H9 (cell line): ENCODE data around the gene MCEMP1. TPM values are rescaled to one million over a fixed set of nuclear protein-coding genes. Genes with fewer than 3 reads are reported as not detected.
A peak's percentile ranks its signal among the peaks of the same experiment; 100 is the strongest.

Source experiments
- DNase-seq: peaks from one replicate; pipeline ENCODE4 v3.0.0-alpha.2; 2017
- H2AFZ ChIP-seq: one replicate; pipeline ENCODE4 v1.6.1; 2013; ENCODE audit warnings: mild to moderate bottlenecking, low read length, control low read depth, moderate library complexity
- H2AK5ac ChIP-seq: 2 replicates; pipeline ENCODE4 v1.6.1; 2013; ENCODE audit warnings: low read length, control low read depth, mixed read lengths; ENCODE audit not compliant: insufficient read length
- H2BK120ac ChIP-seq: one replicate; pipeline ENCODE4 v1.6.1; 2013; ENCODE audit warnings: low read depth, mild to moderate bottlenecking, low read length, control low read depth, inconsistent platforms; ENCODE audit not compliant: poor library complexity, severe bottlenecking
- H2BK12ac ChIP-seq: 2 replicates; pipeline ENCODE4 v1.6.1; 2013; ENCODE audit warnings: low read length, control low read depth, mixed read lengths, low read depth; ENCODE audit not compliant: insufficient read length
- H2BK15ac ChIP-seq: 2 replicates; pipeline ENCODE4 v1.6.1; 2013; ENCODE audit warnings: low read depth, low read length, control low read depth
- H2BK20ac ChIP-seq: one replicate; pipeline ENCODE4 v1.6.1; 2013; ENCODE audit warnings: low read depth, mild to moderate bottlenecking, low read length, control low read depth, inconsistent platforms; ENCODE audit not compliant: poor library complexity, severe bottlenecking
- H2BK5ac ChIP-seq: 2 replicates; pipeline ENCODE4 v1.6.1; 2013; ENCODE audit warnings: low read length, control low read depth, mixed read lengths; ENCODE audit not compliant: insufficient read length
- H3K14ac ChIP-seq: 2 replicates; pipeline ENCODE4 v1.6.1; 2013; ENCODE audit warnings: low read length, control low read depth; ENCODE audit not compliant: insufficient read depth
- H3K18ac ChIP-seq: 2 replicates; pipeline ENCODE4 v1.6.1; 2013; ENCODE audit warnings: low read depth, mild to moderate bottlenecking, mixed read lengths, low read length, control low read depth; ENCODE audit not compliant: insufficient read length
- H3K23ac ChIP-seq: 2 replicates; pipeline ENCODE4 v1.6.1; 2013; ENCODE audit warnings: low read length, control low read depth, mixed read lengths, low read depth; ENCODE audit not compliant: insufficient read length
- H3K23me2 ChIP-seq: 2 replicates; pipeline ENCODE4 v1.6.1; 2013; ENCODE audit warnings: low read depth, mild to moderate bottlenecking, mixed read lengths, low read length, control low read depth; ENCODE audit not compliant: insufficient read length, poor library complexity, severe bottlenecking
- H3K27ac ChIP-seq: 2 replicates; pipeline ENCODE4 v1.5.1; 2013; ENCODE audit warnings: low read length, control low read depth, mixed read lengths, low read depth; ENCODE audit not compliant: insufficient read length
- H3K27me3 ChIP-seq: 2 replicates; pipeline ENCODE4 v1.6.1; 2013; ENCODE audit warnings: low read length, control low read depth, inconsistent platforms; ENCODE audit not compliant: insufficient read depth
- H3K4ac ChIP-seq: 2 replicates; pipeline ENCODE4 v1.6.1; 2013; ENCODE audit warnings: low read depth, mild to moderate bottlenecking, control low read depth, inconsistent platforms, low read length, moderate library complexity
- H3K4me1 ChIP-seq: 2 replicates; pipeline ENCODE4 v1.6.1; 2013; ENCODE audit warnings: low read length, control low read depth, inconsistent platforms; ENCODE audit not compliant: insufficient read depth
- H3K4me2 ChIP-seq: 2 replicates; pipeline ENCODE4 v1.6.1; 2013; ENCODE audit warnings: low read length, control low read depth, mixed read lengths; ENCODE audit not compliant: insufficient read length, insufficient read depth
- H3K56ac ChIP-seq: 2 replicates; pipeline ENCODE4 v1.6.1; 2013; ENCODE audit warnings: low read depth, mild to moderate bottlenecking, mixed read lengths, low read length, control low read depth; ENCODE audit not compliant: insufficient read length
- H3K79me1 ChIP-seq: 2 replicates; pipeline ENCODE4 v1.6.1; 2013; ENCODE audit warnings: low read depth, mild to moderate bottlenecking, moderate library complexity, low read length, control low read depth, inconsistent platforms; ENCODE audit not compliant: insufficient read depth, poor library complexity, severe bottlenecking
- H3K79me2 ChIP-seq: 2 replicates; pipeline ENCODE4 v1.6.1; 2013; ENCODE audit warnings: low read length, control low read depth, inconsistent platforms; ENCODE audit not compliant: insufficient read depth
- H3K9ac ChIP-seq: 2 replicates; pipeline ENCODE4 v1.6.1; 2013; ENCODE audit warnings: low read length, control low read depth, mixed read lengths; ENCODE audit not compliant: insufficient read length; ENCODE audit errors: extremely low read depth
- H3K9me3 ChIP-seq: one replicate; pipeline ENCODE4 v1.6.1; 2013; ENCODE audit warnings: low read depth, low read length, inconsistent platforms; ENCODE audit not compliant: control insufficient read depth
- H3T11ph ChIP-seq: one replicate; pipeline ENCODE4 v1.6.1; 2013; ENCODE audit warnings: mild to moderate bottlenecking, low read length, control low read depth, inconsistent platforms
- H4K20me1 ChIP-seq: one replicate; pipeline ENCODE4 v1.6.1; 2013; ENCODE audit not compliant: control insufficient read depth, insufficient read length, insufficient read depth
- H4K5ac ChIP-seq: 2 replicates; pipeline ENCODE4 v1.6.1; 2013; ENCODE audit warnings: low read depth, mild to moderate bottlenecking, mixed read lengths, low read length, control low read depth; ENCODE audit not compliant: insufficient read length
- H4K8ac ChIP-seq: replicated peaks from 2 replicates; pipeline ENCODE4 v1.6.1; 2013; ENCODE audit warnings: low read length, control low read depth, mixed read lengths, low read depth; ENCODE audit not compliant: insufficient read length
- H4K91ac ChIP-seq: 2 replicates; pipeline ENCODE4 v1.6.1; 2013; ENCODE audit warnings: low read depth, mild to moderate bottlenecking, moderate library complexity, mixed read lengths, low read length, control low read depth; ENCODE audit not compliant: insufficient read length
- H3K27ac Mint-ChIP-seq, 3 experiments: 2 replicates in 2 of 3; 3 replicates in 1 of 3; pipeline ENCODE4 v1.8.0; 2020 to 2021; ENCODE audit warnings: mixed read lengths in 3 of 3, mild to moderate bottlenecking in 1 of 3, moderate library complexity in 1 of 3
- H3K27me3 Mint-ChIP-seq: 2 replicates; pipeline ENCODE4 v1.8.0; 2021; ENCODE audit warnings: low read depth, mild to moderate bottlenecking, moderate library complexity, mixed read lengths
- H3K36me3 Mint-ChIP-seq, 3 experiments: 2 replicates in 2 of 3; 3 replicates in 1 of 3; pipeline ENCODE4 v1.8.0; 2020 to 2021; ENCODE audit warnings: low read depth in 3 of 3, mixed read lengths in 3 of 3; ENCODE audit not compliant: insufficient read depth in 1 of 3
- H3K4me1 Mint-ChIP-seq, 2 experiments: 2 replicates each; pipeline ENCODE4 v1.8.0; 2020; ENCODE audit warnings: mixed read lengths in 2 of 2
- H3K4me3 Mint-ChIP-seq, 2 experiments: 2 replicates in 1 of 2; 3 replicates in 1 of 2; pipeline ENCODE4 v1.8.0; 2020 to 2021; ENCODE audit warnings: mild to moderate bottlenecking in 2 of 2, mixed read lengths in 2 of 2, moderate library complexity in 1 of 2
- H3K9me3 Mint-ChIP-seq, 2 experiments: 2 replicates in 1 of 2; 3 replicates in 1 of 2; pipeline ENCODE4 v1.8.0; 2020; ENCODE audit warnings: mild to moderate bottlenecking in 2 of 2, mixed read lengths in 2 of 2, moderate library complexity in 1 of 2
- CTCF ChIP-seq: fragments of 200-600 bp; sonication (generic); conservative IDR thresholded peaks from 3 replicates; pipeline ENCODE4 v1.8.0; 2021; ENCODE audit warnings: antibody characterized with exemption, mild to moderate bottlenecking
- WGBS: extraction: QIAGEN DNeasy Blood & Tissue Kit; methylation state at CpG from one replicate; pipeline ENCODE4 v1.1.7; 2013; ENCODE audit warnings: missing lambda C conversion rate, low lambda C conversion rate, mixed read lengths; ENCODE audit not compliant: insufficient read length; ENCODE audit errors: extremely low coverage; 5-methylcytosine and 5-hydroxymethylcytosine counted together
- total RNA-seq: library from RNA; stranded (reverse); gene quantifications from 2 replicates; pipeline ENCODE4 v1.2.1, GENCODE V29; 2021

Gene MCEMP1
- total RNA-seq, 1 experiment from 2014 or later = not detected

GRCh38 chr19:7672522-7672921, 4.4 kb upstream of the MCEMP1 start:
- Histone ChIP-seq H3K4ac (no peak overlapping the region), H3K4me2 (no peak overlapping the region), H2BK20ac (no peak overlapping the region), H3K79me1 (no peaks in the 10 kb centered on the region), H3K56ac (no peak overlapping the region), H4K91ac (no peak overlapping the region), H2AK5ac (no peak overlapping the region), H3K23me2 (peaks cover 6% of the 10 kb centered on the region), H3K79me2 (no peaks in the 10 kb centered on the region), H2BK5ac (no peak overlapping the region), H3K14ac (no peak overlapping the region), H4K5ac (no peak overlapping the region), H2BK12ac (no peak overlapping the region), H2AFZ (no peak overlapping the region), H3T11ph (no peak overlapping the region), H3K27me3 (peaks cover 2% of the 10 kb centered on the region; the same call in 1 of the 2 replicates), H3K27ac (no peak overlapping the region), H3K4me1 (no peaks in the 10 kb centered on the region), H3K23ac (no peak overlapping the region), H2BK15ac (no peak overlapping the region), H2BK120ac (no peak overlapping the region), H4K20me1 (no peaks in the 10 kb centered on the region), H3K9ac (no peak overlapping the region), H3K18ac (no peak overlapping the region), H3K9me3 (no peaks in the 10 kb centered on the region), H4K8ac (no peak overlapping the region)
- DNase-seq = no peak
- peaks cover 88% of the 10 kb centered on the region for H3K27me3 Mint-ChIP-seq
- H3K9me3 Mint-ChIP-seq = peaks cover 0 to 4% of the 10 kb centered on the region in 2 experiments; a peak in 2 of 5 replicates
- peak overlapping the region in 1 of 2 experiments; percentile 60; a peak in 2 of 5 replicates for H3K4me3 Mint-ChIP-seq
- no peak for TF ChIP-seq CTCF
- no CpG with 5 or more reads among the region's 9 CpGs for whole genome bisulfite sequencing
- no peaks in the 10 kb centered on the region for H3K36me3 Mint-ChIP-seq
- H3K4me1 Mint-ChIP-seq = peaks cover 4 to 15% of the 10 kb centered on the region in 2 experiments; a peak in 3 of 4 replicates
- no peak overlapping the region for H3K27ac Mint-ChIP-seq
